ENCODE results near the gene SMC5.

The SMC5 gene

DNA sequence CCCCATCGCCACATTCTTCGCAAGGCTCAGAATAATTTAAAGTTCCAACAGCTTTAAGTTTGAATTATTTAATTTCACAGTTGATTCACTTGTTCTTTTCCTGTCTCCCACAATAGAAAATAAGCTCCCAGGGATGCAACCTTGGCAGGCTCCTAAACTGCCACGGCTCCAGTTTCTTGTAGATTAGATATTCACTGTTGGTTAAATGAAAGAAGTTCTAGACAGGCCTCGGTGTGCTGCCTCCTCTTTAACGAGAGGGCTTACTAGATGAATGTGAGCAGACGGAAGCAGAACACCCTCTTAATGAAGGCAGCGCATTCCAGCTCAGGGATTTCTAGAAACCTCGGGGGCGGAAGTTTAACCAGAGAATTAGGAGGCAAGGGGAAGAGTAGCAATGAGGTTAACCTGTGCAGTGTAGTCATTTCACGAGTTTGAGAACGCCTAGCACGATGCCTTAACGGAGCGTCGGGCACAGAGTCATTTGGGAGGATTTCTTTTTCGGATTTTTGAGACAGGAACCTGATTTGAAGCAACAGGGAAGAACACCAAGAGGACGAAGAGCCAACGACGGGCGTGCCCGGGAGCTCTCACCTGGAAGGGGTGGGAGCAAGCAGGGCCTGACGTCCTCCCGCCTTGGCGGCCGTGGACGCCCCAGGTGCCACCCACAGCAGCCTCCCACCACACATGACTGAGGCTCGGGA lies 637 bp upstream of the SMC5 start:
- no peak for TF ChIP-seq ZNF274 (IDR thresholded peaks at IDR 0.05; ENCODE audit: low read depth, low read length)
- H3K4me3 ChIP-seq (ENCODE audit: low read length), result peak overlapping the region; percentile 68; the same call in 1 of the 2 replicates

DNA sequence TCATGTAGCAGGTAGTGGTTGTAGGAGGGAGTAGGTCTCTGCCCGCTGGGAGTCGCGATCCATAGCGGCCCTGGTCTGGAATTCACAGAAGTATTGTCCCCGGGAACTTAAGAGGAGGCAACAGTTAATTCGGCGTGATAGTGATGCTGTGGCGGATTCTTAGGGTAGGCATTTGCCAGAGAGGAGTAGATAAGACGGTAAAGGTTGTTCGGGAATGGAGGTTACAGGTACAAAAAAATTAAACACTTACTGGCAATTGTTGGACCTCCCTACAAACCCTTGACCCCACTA lies 679 bp downstream of the SMC5 start:
- TF ChIP-seq ZNF274 (IDR thresholded peaks at IDR 0.05; ENCODE audit: low read depth, low read length), result no peak
- H3K4me3 ChIP-seq (ENCODE audit: low read length), result peak overlapping the region; percentile 99

- TF ChIP-seq ZNF274 (IDR thresholded peaks at IDR 0.05; ENCODE audit: low read depth, low read length), result no peak
- H3K4me3 ChIP-seq (ENCODE audit: low read length), result peak overlapping the region; percentile 99
Observed at GRCh38 chr9:70260007-70260443, 1.2 kb downstream of the SMC5 start.

DNA sequence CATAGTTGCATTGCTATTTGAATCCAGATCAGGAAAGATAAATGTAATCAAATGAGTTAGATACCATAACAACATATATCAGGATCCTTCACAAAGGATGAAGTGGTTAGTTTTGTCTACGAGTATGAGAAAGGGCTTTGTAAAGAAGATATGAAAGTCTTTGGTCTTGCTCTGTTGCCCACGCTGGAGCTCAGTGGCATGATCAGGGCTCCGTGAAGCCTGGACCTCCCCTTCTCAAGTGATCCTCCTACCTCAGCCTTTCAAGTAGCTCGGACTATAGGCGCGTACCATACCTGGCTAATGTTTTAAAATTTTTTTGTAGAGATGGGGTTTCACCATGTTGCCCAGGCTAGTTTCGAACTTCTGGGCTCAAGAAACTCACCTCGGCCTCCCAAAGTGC lies 1.8 kb downstream of the SMC5 start:
- TF ChIP-seq ZNF274 (IDR thresholded peaks at IDR 0.05; ENCODE audit: low read depth, low read length), result no peak
- H3K4me3 ChIP-seq (ENCODE audit: low read length), result peak overlapping the region; percentile 26; the same call in 1 of the 2 replicates

GRCh38 chr9:70261131-70261870 lies 2.5 kb downstream of the SMC5 start:
- H3K4me3 ChIP-seq (ENCODE audit: low read length), result no peak overlapping the region
- no peak for TF ChIP-seq ZNF274 (IDR thresholded peaks at IDR 0.05; ENCODE audit: low read depth, low read length)

GRCh38 chr9:70262366-70262765 lies 3.6 kb downstream of the SMC5 start:
- H3K4me3 ChIP-seq (ENCODE audit: low read length), result no peak overlapping the region
- no peak for TF ChIP-seq ZNF274 (IDR thresholded peaks at IDR 0.05; ENCODE audit: low read depth, low read length)

- no peak overlapping the region for H3K4me3 ChIP-seq (ENCODE audit: low read length)
- no peak for TF ChIP-seq ZNF274 (IDR thresholded peaks at IDR 0.05; ENCODE audit: low read depth, low read length)
Observed at GRCh38 chr9:70262948-70263347, 4.2 kb downstream of the SMC5 start.

- TF ChIP-seq ZNF274 (IDR thresholded peaks at IDR 0.05; ENCODE audit: low read depth, low read length), result no peak
- no peak overlapping the region for H3K4me3 ChIP-seq (ENCODE audit: low read length)
Observed at GRCh38 chr9:70263421-70263820, 4.6 kb downstream of the SMC5 start.

DNA sequence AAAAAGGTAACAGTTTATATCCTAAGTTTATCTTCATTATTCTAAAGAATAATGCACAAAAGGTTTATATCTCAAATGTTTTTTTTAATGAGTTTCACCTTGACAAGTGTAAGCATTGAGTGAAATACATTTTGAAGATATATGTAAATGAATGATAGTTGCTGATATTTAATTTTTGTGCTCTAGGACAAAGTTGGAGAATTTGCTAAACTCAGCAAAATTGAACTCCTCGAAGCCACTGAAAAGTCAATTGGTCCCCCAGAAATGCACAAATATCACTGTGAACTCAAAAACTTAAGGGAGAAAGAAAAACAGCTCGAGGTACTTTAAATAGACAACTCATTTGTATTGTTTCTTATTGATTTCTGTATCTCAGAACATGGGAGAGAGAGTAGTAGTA lies 19.5 kb downstream of the SMC5 start:
- no peak for TF ChIP-seq ZNF274 (IDR thresholded peaks at IDR 0.05; ENCODE audit: low read depth, low read length)
- H3K4me3 ChIP-seq (ENCODE audit: low read length), result no peak overlapping the region

DNA sequence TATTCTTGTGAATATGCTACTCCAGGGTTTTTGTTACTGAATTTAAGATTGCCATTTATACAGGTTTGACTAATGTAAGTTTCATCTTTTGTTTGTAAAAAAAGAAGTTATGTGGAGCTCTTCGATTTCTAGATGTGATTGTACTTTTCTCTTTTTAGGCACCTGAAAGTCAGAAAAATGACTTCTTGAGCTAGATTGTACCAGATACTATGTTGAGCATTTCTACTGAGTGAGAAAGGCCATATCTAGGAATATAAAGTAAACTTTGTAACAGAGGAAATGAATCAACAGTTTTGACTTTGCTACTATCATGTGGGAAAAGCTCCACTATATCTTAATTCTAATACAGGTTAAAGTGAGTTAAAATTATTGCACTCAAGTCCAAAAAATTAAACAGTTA lies 25.1 kb downstream of the SMC5 start:
- TF ChIP-seq ZNF274 (IDR thresholded peaks at IDR 0.05; ENCODE audit: low read depth, low read length), result no peak
- H3K4me3 ChIP-seq (ENCODE audit: low read length), result no peak overlapping the region

- no peak for TF ChIP-seq ZNF274 (IDR thresholded peaks at IDR 0.05; ENCODE audit: low read depth, low read length)
- H3K4me3 ChIP-seq (ENCODE audit: low read length), result no peak overlapping the region
Observed at GRCh38 chr9:70285246-70285645, 26.5 kb downstream of the SMC5 start.

DNA sequence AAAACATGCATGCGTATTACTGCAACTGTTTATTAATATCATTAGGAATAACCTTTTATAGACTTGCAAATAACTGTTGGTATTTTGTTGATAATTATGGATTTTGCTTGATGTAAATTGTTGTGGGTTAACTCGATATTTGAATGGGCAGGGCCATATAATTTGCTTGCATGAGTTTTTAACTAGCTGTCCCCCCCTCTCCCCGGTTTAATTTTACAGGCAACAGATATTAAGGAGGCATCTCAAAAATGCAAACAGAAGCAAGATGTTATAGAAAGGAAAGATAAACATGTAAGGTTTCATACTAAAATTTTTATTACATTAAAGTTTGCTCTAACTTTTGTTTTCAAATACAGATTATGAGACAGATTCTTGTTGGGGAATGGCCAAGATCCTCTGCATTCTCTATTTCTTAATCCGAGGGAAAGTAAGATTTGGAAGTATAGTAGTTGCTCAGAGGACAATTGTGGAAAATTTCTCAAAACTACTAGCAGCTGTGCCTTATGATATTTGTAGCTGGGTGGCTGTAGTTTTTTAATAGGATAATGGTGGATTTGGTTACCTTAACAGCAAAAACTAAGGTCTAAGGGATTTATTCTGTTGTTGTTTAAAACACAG lies 27.3 kb downstream of the SMC5 start:
- no peak for TF ChIP-seq ZNF274 (IDR thresholded peaks at IDR 0.05; ENCODE audit: low read depth, low read length)
- no peak overlapping the region for H3K4me3 ChIP-seq (ENCODE audit: low read length)

DNA sequence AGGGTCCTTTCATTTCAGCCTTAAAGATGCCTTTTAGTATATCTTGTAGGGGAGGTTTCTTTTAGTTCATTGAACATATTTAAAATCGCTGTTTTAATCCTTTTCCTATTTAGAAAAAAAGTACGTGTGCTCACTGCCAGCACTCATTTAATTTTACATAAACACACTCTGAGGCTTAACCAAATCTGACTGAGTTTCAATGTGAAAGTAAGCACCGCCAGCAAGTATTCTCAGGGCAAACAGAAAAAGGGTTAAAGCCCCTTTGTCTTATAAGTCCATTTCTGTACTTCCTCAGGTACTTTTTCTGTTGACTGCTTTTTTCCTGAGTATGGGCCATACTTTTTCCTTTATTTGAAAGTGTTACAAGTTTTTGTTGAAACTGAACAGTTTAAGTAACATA lies 31.8 kb downstream of the SMC5 start:
- TF ChIP-seq ZNF274 (IDR thresholded peaks at IDR 0.05; ENCODE audit: low read depth, low read length), result no peak
- H3K4me3 ChIP-seq (ENCODE audit: low read length), result no peak overlapping the region

DNA sequence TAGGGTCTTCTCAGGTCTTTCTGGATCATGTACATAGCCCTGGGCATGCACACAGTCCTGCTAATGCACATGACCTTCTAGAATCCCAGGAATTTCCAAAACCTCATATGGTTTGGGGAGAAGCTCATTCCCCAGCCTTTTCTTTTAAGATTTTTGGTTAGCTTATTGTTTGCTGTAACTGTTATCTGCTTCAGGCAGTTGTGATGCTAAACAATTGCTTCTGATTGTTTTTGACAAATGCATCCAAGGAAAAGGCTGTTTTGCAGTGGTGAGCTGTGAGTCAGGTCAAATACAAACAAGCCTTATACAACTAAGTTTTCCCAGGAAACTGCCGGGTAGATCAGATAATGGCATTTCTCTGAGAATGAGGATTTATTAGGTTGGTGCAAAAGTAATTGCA lies 32.7 kb downstream of the SMC5 start:
- no peak for TF ChIP-seq ZNF274 (IDR thresholded peaks at IDR 0.05; ENCODE audit: low read depth, low read length)
- no peak overlapping the region for H3K4me3 ChIP-seq (ENCODE audit: low read length)

GRCh38 chr9:70292253-70292652 lies 33.5 kb downstream of the SMC5 start:
- H3K4me3 ChIP-seq (ENCODE audit: low read length), result no peak overlapping the region
- TF ChIP-seq ZNF274 (IDR thresholded peaks at IDR 0.05; ENCODE audit: low read depth, low read length), result no peak

Measured in GM08714 (cell line).